HCT116 (cell line): ENCODE data around the gene TNIK. TPM values are rescaled to one million over a fixed set of nuclear protein-coding genes. Genes with fewer than 3 reads are reported as not detected.

Experiments used
- ATAC-seq: fragments of 200-7000 bp; cut with Tn5 transposase; 2 replicates; pipeline ENCODE4 v1.9.1; 2020; ENCODE audit warnings: mild to moderate bottlenecking, moderate library complexity
- BruUV-seq: library from RNA; stranded (reverse); fragments of 400-500 nt; replicated peaks from 2 replicates; lab custom pipeline; 2021; lab: Mats Ljungman, UMichigan
- CTCF ChIA-PET: fragments of 300-600 bp; sonication (Branson Sonifier 250); formaldehyde crosslinking; loops from one replicate; lab custom pipeline; 2021; ENCODE audit warnings: antibody characterized with exemption; lab: Charles Lee
- POLR2A ChIA-PET: fragments of 300-600, 350-600 bp; sonication (Branson Sonifier 250); formaldehyde crosslinking; loops from one replicate; lab custom pipeline; 2021; ENCODE audit warnings: antibody characterized with exemption; lab: Charles Lee
- RAD21 ChIA-PET, 2 experiments: fragments of 300-600 bp; sonication (Branson Sonifier 250); formaldehyde crosslinking; loops; one replicate each; lab custom pipeline; 2023; ENCODE audit warnings: low total read pairs in 2 of 2; ENCODE audit not compliant: uncharacterized antibody in 2 of 2, unreplicated experiment in 2 of 2, low non-redundant PET in 1 of 2; lab: Charles Lee
- DNase-seq: peaks from one replicate; pipeline ENCODE4 v3.0.0-alpha.2; 2010; ENCODE audit warnings: low read depth, low spot score
- H2AFZ ChIP-seq: fragments of 200-600 bp; shearing (Covaris generic), sonication (generic); 2 replicates; pipeline ENCODE4 v1.6.1; 2017; ENCODE audit warnings: low read depth, mixed run types, mixed read lengths, antibody characterized with exemption, low read length; ENCODE audit not compliant: poor library complexity, severe bottlenecking
- H3K27ac ChIP-seq: 2 replicates; pipeline ENCODE4 v1.5.1; 2012; ENCODE audit warnings: low read depth, low read length
- H3K27me3 ChIP-seq: fragments of 200-600 bp; sonication (generic); 2 replicates; pipeline ENCODE4 v1.6.1; 2016; ENCODE audit warnings: mixed run types, low read length, mixed read lengths; ENCODE audit not compliant: insufficient read depth
- H3K36me3 ChIP-seq, 2 experiments: fragments of 200-500 bp in 1 of 2; fragments of 200-600 bp in 1 of 2; sonication (Bioruptor generic) in 1 of 2; sonication (generic) in 1 of 2; 2 replicates each; pipeline versions ENCODE4 v1.5.1 to v1.6.1; 2014 to 2016; ENCODE audit warnings: low read length in 2 of 2, inconsistent platforms in 1 of 2, mixed read lengths in 1 of 2, mixed run types in 1 of 2; ENCODE audit not compliant: insufficient read depth in 2 of 2, control insufficient read depth in 1 of 2
- H3K4me1 ChIP-seq, 2 experiments: fragments of 200-600 bp in 1 of 2; sonication (generic) in 1 of 2; 2 replicates each; pipeline versions ENCODE4 v1.5.1 to v1.6.1; 2012 to 2017; ENCODE audit warnings: low read length in 2 of 2, inconsistent platforms in 1 of 2, mild to moderate bottlenecking in 1 of 2, mixed read lengths in 1 of 2, mixed run types in 1 of 2, moderate library complexity in 1 of 2; ENCODE audit not compliant: insufficient read depth in 2 of 2, control insufficient read depth in 1 of 2
- H3K4me2 ChIP-seq: fragments of 200-600 bp; sonication (generic); 2 replicates; pipeline ENCODE4 v1.6.1; 2017; ENCODE audit warnings: mixed run types, low read length, mixed read lengths
- H3K4me3 ChIP-seq, 2 experiments: fragments of 200-600 bp in 1 of 2; sonication (generic) in 1 of 2; replicated peaks in 1 of 2; 2 replicates each; pipeline ENCODE4 v1.5.1; 2011 to 2016; ENCODE audit warnings: low read length in 2 of 2, control low read depth in 1 of 2, low read depth in 1 of 2, mild to moderate bottlenecking in 1 of 2, mixed read lengths in 1 of 2, mixed run types in 1 of 2
- H3K79me2 ChIP-seq: fragments of 200-600 bp; sonication (generic); 2 replicates; pipeline ENCODE4 v1.6.1; 2017; ENCODE audit warnings: mild to moderate bottlenecking, mixed run types, low read length, moderate library complexity, mixed read lengths; ENCODE audit not compliant: insufficient read depth
- H3K9ac ChIP-seq: fragments of 200-600 bp; sonication (generic); 2 replicates; pipeline ENCODE4 v1.6.1; 2016; ENCODE audit warnings: low read length, mixed read lengths
- H3K9me2 ChIP-seq: fragments of 200-600 bp; sonication (generic), shearing (Covaris generic); 2 replicates; pipeline ENCODE4 v1.6.1; 2017; ENCODE audit warnings: mixed run types, mild to moderate bottlenecking, moderate library complexity; ENCODE audit not compliant: insufficient read depth
- H3K9me3 ChIP-seq, 2 experiments: fragments of 200-500 bp in 1 of 2; fragments of 200-600 bp in 1 of 2; sonication (Bioruptor generic) in 1 of 2; sonication (generic) in 1 of 2; 2 replicates each; pipeline ENCODE4 v1.6.1; 2014 to 2017; ENCODE audit warnings: low read length in 2 of 2, mixed read lengths in 2 of 2, inconsistent platforms in 1 of 2, low read depth in 1 of 2, mild to moderate bottlenecking in 1 of 2, mixed run types in 1 of 2, moderate library complexity in 1 of 2; ENCODE audit not compliant: control insufficient read depth in 1 of 2, insufficient read depth in 1 of 2
- H4K20me1 ChIP-seq: fragments of 200-600 bp; sonication (generic), shearing (Covaris generic); 2 replicates; pipeline ENCODE4 v1.6.1; 2017; ENCODE audit warnings: mixed run types, mild to moderate bottlenecking, moderate library complexity; ENCODE audit not compliant: insufficient read depth
- CBX3 ChIP-seq: IDR thresholded peaks from 2 replicates; pipeline ENCODE4 v1.6.1; 2012; ENCODE audit warnings: low read depth
- CEBPB ChIP-seq: IDR thresholded peaks from 2 replicates; pipeline ENCODE4 v1.6.1; 2012; ENCODE audit warnings: low read depth
- ELF1 ChIP-seq: IDR thresholded peaks from 2 replicates; pipeline ENCODE4 v1.6.1; 2012; ENCODE audit warnings: low read depth, borderline replicate concordance
- EZH2 ChIP-seq: fragments of 200-600 bp; sonication (generic); IDR thresholded peaks from 2 replicates; pipeline ENCODE4 v1.6.1; 2017; ENCODE audit warnings: antibody characterized with exemption, mixed run types
- FOSL1 ChIP-seq: IDR thresholded peaks from 2 replicates; pipeline ENCODE4 v1.6.1; 2012; ENCODE audit warnings: low read depth
- POLR2AphosphoS5 ChIP-seq: IDR thresholded peaks from 2 replicates; pipeline ENCODE4 v1.6.1; 2011; ENCODE audit warnings: mild to moderate bottlenecking, low read depth, low read length, moderate library complexity
- RAD21 ChIP-seq: IDR thresholded peaks from 2 replicates; pipeline ENCODE4 v1.6.1; 2012; ENCODE audit warnings: low read depth, mild to moderate bottlenecking
- REST ChIP-seq: IDR thresholded peaks from 2 replicates; pipeline ENCODE4 v1.6.1; 2012; ENCODE audit warnings: low read depth
- SIN3A ChIP-seq: IDR thresholded peaks from 2 replicates; pipeline ENCODE4 v1.6.1; 2012; ENCODE audit warnings: low read depth
- SRF ChIP-seq: IDR thresholded peaks from 2 replicates; pipeline ENCODE4 v1.6.1; 2012; ENCODE audit warnings: low read depth
- TCF7L2 ChIP-seq: IDR thresholded peaks from 2 replicates; pipeline ENCODE4 v1.7.0; 2011; ENCODE audit warnings: borderline replicate concordance, inconsistent platforms; ENCODE audit not compliant: insufficient read depth, insufficient read length; ENCODE audit errors: extremely low read depth
- ZFX ChIP-seq: fragments of 450-650 bp; IDR thresholded peaks from 2 replicates; pipeline ENCODE4 v1.6.1; 2017
- ZNF274 ChIP-seq: fragments of 200-500 bp; sonication (Bioruptor generic); IDR thresholded peaks from 2 replicates; pipeline ENCODE4 v1.6.1; 2014; ENCODE audit warnings: mild to moderate bottlenecking, low read depth, low read length, inconsistent platforms
- intact Hi-C: fragments of 100-400 bp; cut with micrococcal nuclease; formaldehyde crosslinking; loops from 2 replicates; pipeline ENCODE4 v1.10.0; 2022
- total RNA-seq: library from RNA; stranded (reverse); gene quantifications from one replicate; pipeline ENCODE4 v1.2.1, GENCODE V29; 2021; ENCODE audit not compliant: unreplicated experiment
- TF ChIP-seq, protein P1 (sequence below), 3 experiments: fragments of 200-600 bp in 1 of 3; sonication (generic) in 1 of 3; IDR thresholded peaks in 2 of 3; conservative IDR thresholded peaks in 1 of 3; 2 replicates each; pipeline ENCODE4 v1.5.1; 2012 to 2017; ENCODE audit warnings: low read depth in 2 of 3, low read length in 2 of 3, antibody characterized with exemption in 1 of 3, borderline replicate concordance in 1 of 3, control low read depth in 1 of 3, mild to moderate bottlenecking in 1 of 3, mixed read lengths in 1 of 3, mixed run types in 1 of 3, moderate library complexity in 1 of 3; ENCODE audit not compliant: insufficient read depth in 1 of 3
- TF ChIP-seq, protein P2 (sequence below): IDR thresholded peaks from 2 replicates; pipeline ENCODE4 v1.6.1; 2011; ENCODE audit warnings: mild to moderate bottlenecking, low read length, moderate library complexity; ENCODE audit not compliant: insufficient replicate concordance; ENCODE audit errors: extremely low read depth
- TF ChIP-seq, protein P3 (sequence below): IDR thresholded peaks from 2 replicates; pipeline ENCODE4 v1.6.1; 2012

Gene TNIK
- total RNA-seq, 1 experiment from 2014 or later: 24.1 TPM

- intact Hi-C loops: no loop called here
- no peaks in the 10 kb centered on the region for H3K36me3 ChIP-seq
- no peaks in the 10 kb centered on the region for H3K27me3 ChIP-seq
- no peak overlapping the region for H3K9ac ChIP-seq
- H3K79me2 ChIP-seq: no peaks in the 10 kb centered on the region
- POLR2A ChIA-PET: no interaction called here
- H3K4me3 ChIP-seq: no peak overlapping the region
- H3K4me2 ChIP-seq: no peak overlapping the region
- H3K9me3 ChIP-seq: no peaks in the 10 kb centered on the region
- RAD21 ChIA-PET: no interaction called here
- no peaks in the 10 kb centered on the region for H4K20me1 ChIP-seq
- TF ChIP-seq ELF1 (no peak), EZH2 (no peak), RAD21 (no peak), REST (no peak), POLR2AphosphoS5 (no peak), ZFX (no peak), SIN3A (no peak), TCF7L2 (no peak), SRF (no peak), CEBPB (no peak), FOSL1 (no peak), CBX3 (no peak), ZNF274 (no peak)
- TF ChIP-seq, protein P1, sequence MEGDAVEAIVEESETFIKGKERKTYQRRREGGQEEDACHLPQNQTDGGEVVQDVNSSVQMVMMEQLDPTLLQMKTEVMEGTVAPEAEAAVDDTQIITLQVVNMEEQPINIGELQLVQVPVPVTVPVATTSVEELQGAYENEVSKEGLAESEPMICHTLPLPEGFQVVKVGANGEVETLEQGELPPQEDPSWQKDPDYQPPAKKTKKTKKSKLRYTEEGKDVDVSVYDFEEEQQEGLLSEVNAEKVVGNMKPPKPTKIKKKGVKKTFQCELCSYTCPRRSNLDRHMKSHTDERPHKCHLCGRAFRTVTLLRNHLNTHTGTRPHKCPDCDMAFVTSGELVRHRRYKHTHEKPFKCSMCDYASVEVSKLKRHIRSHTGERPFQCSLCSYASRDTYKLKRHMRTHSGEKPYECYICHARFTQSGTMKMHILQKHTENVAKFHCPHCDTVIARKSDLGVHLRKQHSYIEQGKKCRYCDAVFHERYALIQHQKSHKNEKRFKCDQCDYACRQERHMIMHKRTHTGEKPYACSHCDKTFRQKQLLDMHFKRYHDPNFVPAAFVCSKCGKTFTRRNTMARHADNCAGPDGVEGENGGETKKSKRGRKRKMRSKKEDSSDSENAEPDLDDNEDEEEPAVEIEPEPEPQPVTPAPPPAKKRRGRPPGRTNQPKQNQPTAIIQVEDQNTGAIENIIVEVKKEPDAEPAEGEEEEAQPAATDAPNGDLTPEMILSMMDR (IDR thresholded peaks at IDR 0.05 in 2 of 3, conservative IDR thresholded peaks at IDR 0.05 in 1 of 3; ENCODE audit: borderline replicate concordance in 1 of 3, insufficient read depth in 1 of 3, low read depth in 2 of 3, low read length in 2 of 3): no peak
- TF ChIP-seq, protein P2, sequence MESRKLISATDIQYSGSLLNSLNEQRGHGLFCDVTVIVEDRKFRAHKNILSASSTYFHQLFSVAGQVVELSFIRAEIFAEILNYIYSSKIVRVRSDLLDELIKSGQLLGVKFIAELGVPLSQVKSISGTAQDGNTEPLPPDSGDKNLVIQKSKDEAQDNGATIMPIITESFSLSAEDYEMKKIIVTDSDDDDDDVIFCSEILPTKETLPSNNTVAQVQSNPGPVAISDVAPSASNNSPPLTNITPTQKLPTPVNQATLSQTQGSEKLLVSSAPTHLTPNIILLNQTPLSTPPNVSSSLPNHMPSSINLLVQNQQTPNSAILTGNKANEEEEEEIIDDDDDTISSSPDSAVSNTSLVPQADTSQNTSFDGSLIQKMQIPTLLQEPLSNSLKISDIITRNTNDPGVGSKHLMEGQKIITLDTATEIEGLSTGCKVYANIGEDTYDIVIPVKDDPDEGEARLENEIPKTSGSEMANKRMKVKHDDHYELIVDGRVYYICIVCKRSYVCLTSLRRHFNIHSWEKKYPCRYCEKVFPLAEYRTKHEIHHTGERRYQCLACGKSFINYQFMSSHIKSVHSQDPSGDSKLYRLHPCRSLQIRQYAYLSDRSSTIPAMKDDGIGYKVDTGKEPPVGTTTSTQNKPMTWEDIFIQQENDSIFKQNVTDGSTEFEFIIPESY: no peak
- TF ChIP-seq, protein P3, sequence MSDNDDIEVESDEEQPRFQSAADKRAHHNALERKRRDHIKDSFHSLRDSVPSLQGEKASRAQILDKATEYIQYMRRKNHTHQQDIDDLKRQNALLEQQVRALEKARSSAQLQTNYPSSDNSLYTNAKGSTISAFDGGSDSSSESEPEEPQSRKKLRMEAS: no peak
- CTCF ChIA-PET: no interaction called here
- no TSS peak for BruUV-seq
- H3K9me2 ChIP-seq: no peaks in the 10 kb centered on the region
- peaks cover 6 to 26% of the 10 kb centered on the region in 2 experiments; a peak in 3 of 4 replicates for H3K4me1 ChIP-seq
- no peak overlapping the region for H3K27ac ChIP-seq
- DNase-seq (no peak), ATAC-seq (no peak)
- H2AFZ ChIP-seq: no peak overlapping the region
These were observed 3.2 kb downstream of the TNIK start for GRCh38 chr3:171456765-171457606.
